ENCODE measurements around the gene AURKAIP1.

Gene AURKAIP1

DNA sequence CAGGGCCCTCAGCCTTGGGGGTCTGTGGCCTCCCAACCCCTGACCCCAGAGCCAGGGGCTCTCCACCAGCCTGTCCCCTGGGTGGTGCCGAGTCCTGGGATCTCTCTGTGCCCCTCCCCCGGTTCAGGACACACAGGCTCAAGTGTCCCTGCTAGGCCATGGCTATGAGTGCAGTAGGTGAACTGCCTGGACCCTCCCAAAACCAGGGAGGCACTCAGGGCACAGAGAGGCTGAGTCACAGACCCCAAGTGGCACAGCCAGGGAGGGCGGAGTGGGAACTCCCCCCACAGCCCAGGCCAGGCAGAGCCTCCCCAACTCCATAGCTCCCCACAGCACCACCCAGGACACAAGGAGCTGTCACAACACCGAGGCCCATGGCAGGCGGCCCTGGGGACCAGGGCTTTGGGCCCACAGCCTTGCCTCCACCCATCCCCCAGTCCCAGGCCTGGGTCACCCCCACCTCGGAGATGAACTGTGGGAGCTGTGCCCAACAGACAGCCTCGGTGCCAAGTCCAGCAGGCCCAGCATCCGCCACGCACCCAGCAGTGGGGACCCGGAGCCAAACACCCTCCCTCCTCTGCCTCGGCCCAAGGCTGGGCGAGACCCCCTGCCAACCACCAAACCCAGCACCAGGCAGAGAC is 29.0 kb downstream of the AURKAIP1 start:
- DNase-seq, result no peak

GRCh38 chr1:1345384-1345783 is 29.6 kb downstream of the AURKAIP1 start:
- DNase-seq, result no peak

DNA sequence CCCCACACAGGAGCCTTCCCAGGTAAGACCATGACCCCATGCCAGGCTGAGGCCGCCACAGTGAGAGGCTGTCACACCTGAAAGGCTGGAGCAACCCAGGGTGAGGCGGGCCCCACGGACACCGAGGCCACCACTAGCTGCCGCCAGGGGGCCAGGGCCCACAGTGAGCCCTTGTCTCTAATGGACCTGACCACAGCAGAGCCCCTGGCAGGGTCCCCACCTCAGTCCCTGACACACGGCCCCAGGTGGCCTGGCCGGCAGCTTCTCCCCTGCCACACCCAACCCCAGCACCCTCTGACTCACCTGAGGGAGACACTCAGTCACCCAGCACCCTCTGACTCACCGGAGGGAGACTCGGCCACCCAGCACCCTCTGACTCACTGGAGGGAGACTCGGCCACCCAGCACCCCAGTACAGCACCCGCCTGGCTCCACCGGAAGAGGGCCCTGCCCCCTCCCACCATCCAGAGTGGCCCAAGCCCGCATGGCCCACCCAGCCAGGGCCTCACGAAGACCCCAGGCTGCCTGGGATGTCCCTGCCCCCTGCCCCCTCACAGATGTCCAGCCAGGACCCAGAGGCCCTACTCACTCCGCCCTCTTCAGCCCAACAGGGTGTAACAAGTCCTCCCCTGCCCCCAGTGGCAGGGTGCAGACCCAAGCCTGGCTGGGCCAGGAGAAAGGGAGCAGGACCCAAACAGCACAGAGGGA is 30.2 kb downstream of the AURKAIP1 start:
- no peak for DNase-seq

- DNase-seq, result no peak
These were observed 31.1 kb downstream of the AURKAIP1 start for GRCh38 chr1:1343811-1344421.

DNA sequence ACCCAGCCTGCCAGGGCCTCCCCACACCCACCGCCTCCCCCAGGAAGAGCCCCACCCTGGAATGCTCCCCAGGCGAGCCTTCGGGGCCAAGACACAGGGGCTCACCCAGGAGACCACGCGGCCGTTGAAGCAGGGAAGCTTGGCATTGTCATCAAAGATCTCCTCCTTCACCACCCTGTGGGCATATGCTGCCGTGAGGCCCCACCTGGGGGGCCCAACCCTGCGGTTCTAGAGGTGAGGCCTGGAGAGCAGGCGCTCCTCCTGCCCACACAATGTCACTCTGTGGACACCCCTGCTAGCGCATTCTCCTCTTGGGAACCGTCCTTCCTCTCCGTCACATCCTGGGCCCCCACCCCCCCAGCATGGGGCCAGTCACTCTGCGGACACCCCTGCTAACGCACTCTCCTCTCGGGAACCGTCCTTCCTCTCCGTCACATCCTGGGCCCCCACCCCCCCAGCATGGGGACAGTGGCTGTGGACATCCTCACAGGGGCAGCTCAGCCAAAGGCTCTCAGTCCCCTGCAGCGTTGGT is 32.4 kb downstream of the AURKAIP1 start:
- DNase-seq, result no peak

GRCh38 chr1:1342061-1342562 is 32.9 kb downstream of the AURKAIP1 start:
- no peak for DNase-seq

DNA sequence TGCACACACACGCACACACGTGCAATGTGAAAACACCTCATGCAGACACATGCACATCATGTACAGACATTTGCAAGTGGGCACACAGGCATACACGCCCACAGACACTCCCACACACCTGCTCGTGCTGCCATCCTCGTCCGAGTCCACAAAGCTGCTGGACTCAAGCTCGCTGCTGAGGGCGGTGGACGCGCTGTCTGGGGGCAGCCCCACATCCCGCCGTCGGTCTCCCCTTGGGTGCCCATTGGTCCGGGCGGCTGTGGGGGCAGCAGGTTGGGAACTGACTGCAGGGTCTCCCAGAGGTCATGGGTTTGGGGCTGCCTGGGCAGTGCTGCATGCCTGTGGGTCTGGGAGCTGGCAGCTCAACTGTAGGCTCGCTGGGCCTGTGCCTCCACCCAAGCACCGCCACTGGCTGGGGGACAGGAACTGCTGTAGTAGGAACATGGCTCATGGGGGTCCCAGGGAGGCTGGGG is 33.4 kb downstream of the AURKAIP1 start:
- no peak for DNase-seq

DNA sequence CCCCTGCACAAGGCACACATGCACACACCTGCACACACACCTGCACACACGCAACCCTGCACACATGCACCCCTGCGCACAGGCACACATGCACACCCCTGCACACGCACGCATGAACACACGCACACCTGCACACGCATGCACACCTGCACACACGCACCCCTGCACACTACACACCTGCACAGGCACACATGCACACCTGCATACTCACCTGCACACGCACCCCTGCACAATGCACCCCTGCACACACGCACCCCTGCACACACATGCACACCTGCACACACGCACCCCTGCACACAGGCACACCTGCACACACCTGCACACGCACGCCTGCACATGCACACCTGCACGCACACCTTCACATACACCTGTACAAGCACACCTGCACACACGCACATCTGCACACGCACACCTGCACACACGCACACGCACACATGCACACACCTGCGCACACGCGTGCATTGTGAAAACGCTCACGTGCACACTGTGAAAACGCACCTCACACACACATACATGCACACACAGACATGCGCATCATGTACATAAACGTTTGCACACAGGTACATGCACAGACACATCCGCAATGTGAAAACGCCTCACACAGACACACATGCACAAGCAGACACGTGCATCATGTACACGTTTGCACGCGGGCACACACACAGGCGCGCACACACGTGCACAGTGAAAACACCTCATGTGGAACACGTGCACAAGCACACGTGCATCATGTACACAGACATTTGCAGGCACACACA is 34.0 kb downstream of the AURKAIP1 start:
- no peak for DNase-seq

DNA sequence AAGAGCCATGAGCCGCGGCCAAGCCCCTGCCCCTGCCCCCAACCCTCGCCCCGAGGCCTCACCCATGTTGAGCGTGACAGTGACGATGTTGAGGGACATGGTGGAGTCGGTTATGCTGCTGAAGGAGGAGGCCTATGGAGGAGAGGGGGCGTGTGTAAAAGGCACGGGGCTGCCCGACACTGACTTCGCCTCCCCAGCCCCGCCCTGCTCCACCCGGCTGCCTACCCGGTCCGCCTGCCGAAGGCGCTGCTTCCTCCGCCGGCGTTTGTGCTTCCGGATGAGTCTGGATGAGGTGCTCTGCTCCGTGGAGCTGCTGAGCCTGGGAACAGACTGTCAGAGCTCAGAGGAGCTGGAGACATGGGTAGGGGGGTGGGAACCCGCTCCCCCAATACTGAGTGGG is 34.8 kb downstream of the AURKAIP1 start:
- no peak for DNase-seq

DNA sequence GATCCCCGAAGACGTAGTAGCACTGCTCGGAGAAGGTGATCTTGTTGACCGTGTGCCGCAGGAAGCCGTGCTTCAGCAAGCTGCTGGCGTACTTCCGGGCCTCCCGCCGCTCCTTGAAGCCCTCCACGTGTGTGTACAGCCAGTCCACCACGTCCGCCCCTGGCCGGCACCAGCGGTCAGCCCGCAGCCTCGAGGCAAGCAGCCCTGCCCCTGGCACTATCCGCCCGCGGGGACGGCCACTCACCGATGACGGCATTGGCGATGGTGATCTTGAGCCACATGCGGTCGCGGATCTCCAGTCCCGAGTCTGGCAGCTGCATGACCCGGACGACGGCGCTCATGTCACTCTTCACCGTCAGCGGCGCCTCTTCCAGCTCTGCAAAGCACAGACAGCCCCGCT is 36.7 kb downstream of the AURKAIP1 start:
- DNase-seq, result no peak

DNA sequence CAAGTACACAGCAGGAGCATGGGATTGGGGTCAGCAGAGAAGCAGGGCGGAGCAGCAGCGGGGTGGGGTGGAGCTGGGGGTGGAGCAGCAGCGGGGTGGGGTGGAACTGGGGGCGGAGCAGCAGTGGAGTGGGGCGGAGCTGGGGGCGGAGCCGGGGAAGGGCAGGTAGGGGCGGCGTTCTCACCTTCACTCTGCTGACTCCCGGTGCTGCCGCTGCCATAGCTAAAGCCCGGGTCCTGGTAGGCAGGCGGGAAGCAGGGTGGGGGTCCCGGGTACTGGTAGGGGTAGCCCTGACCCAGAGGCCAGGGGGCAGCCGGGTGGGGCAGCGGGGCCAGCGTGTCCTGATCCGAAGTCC is 37.2 kb downstream of the AURKAIP1 start:
- DNase-seq, result no peak

DNA sequence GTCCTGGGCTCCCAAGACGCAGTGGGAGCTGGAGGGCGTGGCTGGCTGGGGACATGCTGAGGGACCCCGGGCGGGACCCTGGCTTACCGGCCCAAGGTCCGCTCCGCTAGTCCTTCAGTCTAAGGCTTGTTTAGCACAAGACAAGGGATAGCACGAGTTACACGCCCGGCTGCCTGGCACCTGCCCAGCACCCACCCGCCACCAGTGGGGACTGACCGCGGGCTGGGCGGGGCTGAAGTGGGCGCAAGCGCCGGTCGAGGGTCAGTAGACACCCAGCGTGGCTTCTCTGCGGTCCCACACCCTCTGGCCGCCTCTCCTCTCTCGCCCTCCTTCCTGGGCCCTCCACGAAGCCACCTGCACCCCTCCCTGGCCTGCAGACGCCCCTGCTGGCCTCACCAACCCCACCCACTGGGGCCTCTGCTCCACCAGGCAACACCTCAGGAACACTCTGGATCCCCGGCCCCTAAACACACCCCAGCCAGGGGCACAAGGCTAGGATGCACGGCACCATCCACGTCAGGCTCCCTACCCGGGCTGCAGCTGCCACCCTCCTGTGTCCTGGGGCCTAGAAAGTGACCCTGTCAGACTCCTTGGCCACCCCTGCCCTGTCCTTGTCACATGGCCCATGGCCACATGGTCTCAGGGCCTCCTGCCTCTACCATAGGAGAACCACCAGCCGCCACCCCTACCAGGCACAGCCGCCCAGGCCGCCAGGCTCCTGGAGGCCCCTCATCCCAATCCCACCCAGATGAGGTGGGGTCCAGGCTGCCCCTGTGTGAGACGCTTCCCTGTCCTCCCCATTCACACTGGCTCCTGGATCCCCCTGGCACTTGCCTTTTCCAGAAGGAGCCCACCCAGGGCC is 37.8 kb downstream of the AURKAIP1 start:
- DNase-seq, result no peak

- no peak for DNase-seq
These were observed 38.6 kb downstream of the AURKAIP1 start for GRCh38 chr1:1336446-1336845.

DNA sequence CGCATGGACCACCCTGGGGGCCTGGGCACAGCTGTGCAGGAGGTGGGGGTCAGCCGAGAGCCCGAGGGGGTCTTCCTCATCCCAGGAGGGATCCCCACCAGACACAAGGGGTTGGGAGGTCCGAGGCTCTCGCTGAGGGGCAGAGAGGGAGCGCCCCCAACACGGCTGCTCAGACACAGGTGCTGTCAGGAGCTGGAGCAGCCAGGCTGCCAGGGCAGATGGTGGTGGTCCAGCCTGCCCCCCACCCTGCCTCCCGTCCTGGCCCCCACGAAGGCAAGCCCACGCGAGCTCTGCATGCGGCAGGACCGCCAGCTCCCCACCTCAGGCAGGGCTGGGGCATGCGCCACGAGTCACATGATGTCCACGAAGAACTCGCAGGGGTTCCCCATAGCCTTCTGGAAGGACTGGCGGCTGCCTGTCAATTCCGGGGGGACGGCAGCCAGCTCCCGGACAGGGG is 39.2 kb downstream of the AURKAIP1 start:
- DNase-seq, result no peak

- no peak for DNase-seq
These were observed 39.7 kb downstream of the AURKAIP1 start for GRCh38 chr1:1335283-1335682.

DNA sequence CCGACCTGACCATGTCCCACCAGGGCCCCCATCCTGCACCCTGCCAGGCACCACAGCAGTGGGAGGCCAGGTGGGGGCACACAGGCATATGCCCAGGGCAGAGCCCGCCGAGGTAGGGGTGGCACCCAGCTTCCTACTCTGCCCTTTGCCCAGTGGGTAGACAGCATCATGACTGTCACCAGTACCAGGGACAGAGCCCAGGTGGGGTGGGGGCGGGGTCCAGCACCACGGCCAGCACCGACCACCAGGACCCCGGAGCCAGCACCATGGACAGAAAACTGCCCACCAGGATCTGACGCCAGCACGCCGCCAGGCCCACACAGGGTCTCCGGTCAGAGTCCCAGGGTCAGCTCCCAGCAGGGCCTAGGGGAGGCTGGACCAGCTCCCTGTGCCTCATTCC is 40.2 kb downstream of the AURKAIP1 start:
- no peak for DNase-seq

DNA sequence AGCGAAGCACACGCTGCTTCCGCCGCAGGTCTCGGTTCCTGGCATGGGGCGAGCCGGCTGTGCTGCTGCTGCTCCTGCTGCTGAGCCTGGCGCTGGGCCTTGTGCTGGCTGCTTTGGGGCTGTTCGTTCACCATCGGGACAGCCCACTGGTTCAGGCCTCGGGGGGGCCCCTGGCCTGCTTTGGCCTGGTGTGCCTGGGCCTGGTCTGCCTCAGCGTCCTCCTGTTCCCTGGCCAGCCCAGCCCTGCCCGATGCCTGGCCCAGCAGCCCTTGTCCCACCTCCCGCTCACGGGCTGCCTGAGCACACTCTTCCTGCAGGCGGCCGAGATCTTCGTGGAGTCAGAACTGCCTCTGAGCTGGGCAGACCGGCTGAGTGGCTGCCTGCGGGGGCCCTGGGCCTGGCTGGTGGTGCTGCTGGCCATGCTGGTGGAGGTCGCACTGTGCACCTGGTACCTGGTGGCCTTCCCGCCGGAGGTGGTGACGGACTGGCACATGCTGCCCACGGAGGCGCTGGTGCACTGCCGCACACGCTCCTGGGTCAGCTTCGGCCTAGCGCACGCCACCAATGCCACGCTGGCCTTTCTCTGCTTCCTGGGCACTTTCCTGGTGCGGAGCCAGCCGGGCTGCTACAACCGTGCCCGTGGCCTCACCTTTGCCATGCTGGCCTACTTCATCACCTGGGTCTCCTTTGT is 41.3 kb downstream of the AURKAIP1 start:
- DNase-seq, result no peak

DNA sequence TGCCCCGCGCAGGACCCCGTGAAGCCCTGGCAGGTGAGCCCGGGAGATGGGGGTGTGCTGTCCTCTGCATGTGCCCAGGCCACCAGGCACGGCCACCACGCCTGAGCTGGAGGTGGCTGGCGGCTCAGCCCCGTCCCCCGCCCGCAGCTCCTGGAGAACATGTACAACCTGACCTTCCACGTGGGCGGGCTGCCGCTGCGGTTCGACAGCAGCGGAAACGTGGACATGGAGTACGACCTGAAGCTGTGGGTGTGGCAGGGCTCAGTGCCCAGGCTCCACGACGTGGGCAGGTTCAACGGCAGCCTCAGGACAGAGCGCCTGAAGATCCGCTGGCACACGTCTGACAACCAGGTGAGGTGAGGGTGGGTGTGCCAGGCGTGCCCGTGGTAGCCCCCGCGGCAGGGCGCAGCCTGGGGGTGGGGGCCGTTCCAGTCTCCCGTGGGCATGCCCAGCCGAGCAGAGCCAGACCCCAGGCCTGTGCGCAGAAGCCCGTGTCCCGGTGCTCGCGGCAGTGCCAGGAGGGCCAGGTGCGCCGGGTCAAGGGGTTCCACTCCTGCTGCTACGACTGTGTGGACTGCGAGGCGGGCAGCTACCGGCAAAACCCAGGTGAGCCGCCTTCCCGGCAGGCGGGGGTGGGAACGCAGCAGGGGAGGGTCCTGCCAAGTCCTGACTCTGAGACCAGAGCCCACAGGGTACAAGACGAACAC is 42.1 kb downstream of the AURKAIP1 start:
- DNase-seq, result no peak

- no peak for DNase-seq
These were observed 42.8 kb downstream of the AURKAIP1 start for GRCh38 chr1:1332031-1332755.
